Memory B cell (primary cell): ENCODE measurements around the gene CCDC197.

ENCODE experiments used
- ATAC-seq: fragments of 150-1000 bp; cut with Tn5 transposase; 2 replicates; pipeline ENCODE4 v1.10.0; 2021; ENCODE audit warnings: low read depth, mild to moderate bottlenecking, moderate library complexity
- DNase-seq, 2 donors: peaks; one replicate each; pipeline ENCODE4 v3.0.0; 2022; ENCODE audit warnings: low spot score in 2 of 2
- H3K27ac Mint-ChIP-seq: one replicate; pipeline ENCODE4 v1.8.0; 2022; ENCODE audit warnings: mild to moderate bottlenecking, moderate library complexity, mixed read lengths
- H3K27me3 Mint-ChIP-seq: one replicate; pipeline ENCODE4 v1.8.0; 2022; ENCODE audit warnings: mixed read lengths
- H3K36me3 Mint-ChIP-seq: one replicate; pipeline ENCODE4 v1.8.0; 2022; ENCODE audit warnings: mild to moderate bottlenecking, mixed read lengths
- H3K4me1 Mint-ChIP-seq: one replicate; pipeline ENCODE4 v1.8.0; 2022; ENCODE audit warnings: mixed read lengths
- H3K4me3 Mint-ChIP-seq: one replicate; pipeline ENCODE4 v1.8.0; 2022; ENCODE audit warnings: mild to moderate bottlenecking, moderate library complexity, mixed read lengths
- H3K9me3 Mint-ChIP-seq: one replicate; pipeline ENCODE4 v1.8.0; 2022; ENCODE audit warnings: mixed read lengths

Gene CCDC197

GRCh38 chr14:94010625-94011024 lies 13.5 kb downstream of the CCDC197 start:
- peaks cover 16% of the 10 kb centered on the region for H3K27me3 Mint-ChIP-seq
- no peak overlapping the region for H3K4me3 Mint-ChIP-seq
- ATAC-seq: no peak
- H3K9me3 Mint-ChIP-seq: no peaks in the 10 kb centered on the region
- H3K27ac Mint-ChIP-seq: no peak overlapping the region
- no peaks in the 10 kb centered on the region for H3K36me3 Mint-ChIP-seq
- peaks cover 3% of the 10 kb centered on the region for H3K4me1 Mint-ChIP-seq
- DNase-seq: no peak

- ATAC-seq: no peak
- Mint-ChIP-seq H3K4me3 (no peak overlapping the region), H3K4me1 (peaks cover 3% of the 10 kb centered on the region)
These were observed 14.7 kb downstream of the CCDC197 start for GRCh38 chr14:94011795-94012194.

GRCh38 chr14:94014382-94014781 lies 17.3 kb downstream of the CCDC197 start:
- ATAC-seq (no peak), DNase-seq (no peak)
- Mint-ChIP-seq H3K4me1 (peaks cover 3% of the 10 kb centered on the region), H3K4me3 (no peak overlapping the region), H3K27me3 (peaks cover 21% of the 10 kb centered on the region), H3K27ac (no peak overlapping the region), H3K9me3 (no peaks in the 10 kb centered on the region), H3K36me3 (no peaks in the 10 kb centered on the region)

More at GRCh38 chr14:94011795-94012194, 14.7 kb downstream of the CCDC197 start:
- Mint-ChIP-seq H3K27me3 (peaks cover 19% of the 10 kb centered on the region), H3K36me3 (no peaks in the 10 kb centered on the region), H3K9me3 (no peaks in the 10 kb centered on the region), H3K27ac (no peak overlapping the region)
- DNase-seq: no peak

GRCh38 chr14:94015223-94015622 lies 18.1 kb downstream of the CCDC197 start:
- Mint-ChIP-seq H3K27ac (no peak overlapping the region), H3K4me1 (peaks cover 3% of the 10 kb centered on the region), H3K36me3 (no peaks in the 10 kb centered on the region), H3K27me3 (peaks cover 20% of the 10 kb centered on the region), H3K4me3 (no peak overlapping the region), H3K9me3 (no peaks in the 10 kb centered on the region)
- ATAC-seq (no peak), DNase-seq (no peak)

GRCh38 chr14:94016446-94016976 lies 19.4 kb downstream of the CCDC197 start:
- H3K27ac Mint-ChIP-seq: no peak overlapping the region
- ATAC-seq: no peak

GRCh38 chr14:94018308-94018707 lies 21.2 kb downstream of the CCDC197 start:
- Mint-ChIP-seq H3K27me3 (peaks cover 31% of the 10 kb centered on the region), H3K36me3 (no peaks in the 10 kb centered on the region), H3K4me3 (no peak overlapping the region), H3K4me1 (no peaks in the 10 kb centered on the region), H3K9me3 (no peaks in the 10 kb centered on the region), H3K27ac (no peak overlapping the region)
- DNase-seq (no peak), ATAC-seq (no peak)

More at GRCh38 chr14:94016446-94016976, 19.4 kb downstream of the CCDC197 start:
- Mint-ChIP-seq H3K4me1 (peaks cover 3% of the 10 kb centered on the region), H3K9me3 (no peaks in the 10 kb centered on the region), H3K4me3 (no peak overlapping the region), H3K27me3 (peaks cover 24% of the 10 kb centered on the region), H3K36me3 (no peaks in the 10 kb centered on the region)
- DNase-seq: no peak

GRCh38 chr14:94019329-94019728 lies 22.2 kb downstream of the CCDC197 start:
- H3K27ac Mint-ChIP-seq: no peak overlapping the region
- no peaks in the 10 kb centered on the region for H3K9me3 Mint-ChIP-seq
- DNase-seq (no peak), ATAC-seq (no peak)
- H3K4me3 Mint-ChIP-seq: no peak overlapping the region
- peaks cover 29% of the 10 kb centered on the region for H3K27me3 Mint-ChIP-seq
- no peaks in the 10 kb centered on the region for H3K4me1 Mint-ChIP-seq
- H3K36me3 Mint-ChIP-seq: no peaks in the 10 kb centered on the region

- Mint-ChIP-seq H3K36me3 (no peaks in the 10 kb centered on the region), H3K27me3 (peaks cover 31% of the 10 kb centered on the region), H3K27ac (no peak overlapping the region), H3K4me3 (no peak overlapping the region), H3K4me1 (no peaks in the 10 kb centered on the region), H3K9me3 (no peaks in the 10 kb centered on the region)
- DNase-seq (no peak), ATAC-seq (no peak)
These were observed 23.2 kb downstream of the CCDC197 start for GRCh38 chr14:94020267-94020666.

- Mint-ChIP-seq H3K9me3 (no peaks in the 10 kb centered on the region), H3K27me3 (peaks cover 31% of the 10 kb centered on the region), H3K4me1 (peaks cover 4% of the 10 kb centered on the region), H3K4me3 (no peak overlapping the region), H3K36me3 (no peaks in the 10 kb centered on the region), H3K27ac (no peak overlapping the region)
- ATAC-seq: no peak
- DNase-seq: no peak
These were observed 23.9 kb downstream of the CCDC197 start for GRCh38 chr14:94021001-94021400.

- Mint-ChIP-seq H3K36me3 (no peaks in the 10 kb centered on the region), H3K27me3 (peaks cover 29% of the 10 kb centered on the region), H3K9me3 (no peaks in the 10 kb centered on the region), H3K4me3 (no peak overlapping the region), H3K27ac (no peak overlapping the region), H3K4me1 (peaks cover 6% of the 10 kb centered on the region)
- DNase-seq: no peak
- no peak for ATAC-seq
These were observed 24.5 kb downstream of the CCDC197 start for GRCh38 chr14:94021416-94022157.

GRCh38 chr14:94022532-94023411 lies 25.7 kb downstream of the CCDC197 start:
- H3K27me3 Mint-ChIP-seq: peaks cover 25% of the 10 kb centered on the region
- H3K27ac Mint-ChIP-seq: no peak overlapping the region
- peaks cover 6% of the 10 kb centered on the region for H3K4me1 Mint-ChIP-seq

GRCh38 chr14:94024549-94024948 lies 27.4 kb downstream of the CCDC197 start:
- H3K9me3 Mint-ChIP-seq: no peaks in the 10 kb centered on the region
- no peak overlapping the region for H3K4me3 Mint-ChIP-seq
- H3K4me1 Mint-ChIP-seq: peaks cover 9% of the 10 kb centered on the region
- no peaks in the 10 kb centered on the region for H3K36me3 Mint-ChIP-seq
- peaks cover 23% of the 10 kb centered on the region for H3K27me3 Mint-ChIP-seq
- H3K27ac Mint-ChIP-seq: no peak overlapping the region
- DNase-seq: no peak
- ATAC-seq: no peak

More at GRCh38 chr14:94022532-94023411, 25.7 kb downstream of the CCDC197 start:
- DNase-seq: no peak
- Mint-ChIP-seq H3K4me3 (no peak overlapping the region), H3K36me3 (no peaks in the 10 kb centered on the region), H3K9me3 (no peaks in the 10 kb centered on the region)
- no peak for ATAC-seq

- no peak for ATAC-seq
- DNase-seq: no peak
- Mint-ChIP-seq H3K27me3 (peaks cover 16% of the 10 kb centered on the region), H3K9me3 (no peaks in the 10 kb centered on the region), H3K27ac (peak overlapping the region; percentile 26), H3K4me3 (peak overlapping the region; percentile 78), H3K36me3 (no peaks in the 10 kb centered on the region), H3K4me1 (peaks cover 9% of the 10 kb centered on the region)
These were observed 28.6 kb downstream of the CCDC197 start for GRCh38 chr14:94025720-94026119.
